Measurements from ENCODE around the gene MMD. TPM values are rescaled to one million over a fixed set of nuclear protein-coding genes. Genes with fewer than 3 reads are reported as not detected.

The MMD gene
- total and polyA plus RNA-seq, 2 of the 13 experiments (the other 11 are each of a cell fraction or from before 2014, with no cell fraction given) = 121 to 225 TPM

DNA sequence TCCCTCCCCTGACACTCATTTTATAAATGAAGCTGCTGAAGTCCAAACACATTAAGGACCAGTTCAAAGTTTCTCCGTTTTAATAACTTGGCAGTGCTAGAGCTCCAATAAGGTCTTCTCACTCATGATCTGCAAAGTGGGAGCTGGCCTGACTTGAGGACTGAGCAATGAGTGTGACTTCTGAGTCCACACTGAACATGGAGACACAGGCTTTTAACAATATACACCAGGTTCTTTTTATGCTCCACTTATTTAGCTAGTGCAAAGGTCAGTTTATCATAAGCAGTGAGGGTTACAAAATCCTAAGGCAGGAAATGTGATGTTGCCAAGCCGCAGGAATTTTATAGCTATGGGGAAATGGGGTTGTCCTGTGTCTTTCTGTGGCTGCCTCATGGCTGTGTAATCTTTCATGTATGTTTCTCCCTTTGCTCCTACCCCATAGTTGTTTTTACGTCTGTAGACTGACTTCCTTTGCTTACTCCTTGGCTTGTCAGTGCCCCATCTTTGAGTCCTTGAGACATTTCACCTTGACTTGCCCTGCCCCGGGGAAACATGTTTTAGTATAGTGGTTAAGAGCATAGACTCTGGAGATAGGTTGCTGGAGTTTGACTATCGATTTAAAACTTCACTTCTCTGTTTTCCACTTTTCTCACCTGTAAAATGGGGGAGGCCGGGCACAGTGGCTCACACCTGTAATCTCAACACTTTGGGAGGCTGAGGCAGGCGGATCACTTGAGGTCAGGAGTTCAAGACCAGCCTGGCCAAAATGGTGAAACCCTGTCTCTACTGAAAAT lies 12.2 kb upstream of the MMD start (continued):
- TF ChIP-seq, protein P1, sequence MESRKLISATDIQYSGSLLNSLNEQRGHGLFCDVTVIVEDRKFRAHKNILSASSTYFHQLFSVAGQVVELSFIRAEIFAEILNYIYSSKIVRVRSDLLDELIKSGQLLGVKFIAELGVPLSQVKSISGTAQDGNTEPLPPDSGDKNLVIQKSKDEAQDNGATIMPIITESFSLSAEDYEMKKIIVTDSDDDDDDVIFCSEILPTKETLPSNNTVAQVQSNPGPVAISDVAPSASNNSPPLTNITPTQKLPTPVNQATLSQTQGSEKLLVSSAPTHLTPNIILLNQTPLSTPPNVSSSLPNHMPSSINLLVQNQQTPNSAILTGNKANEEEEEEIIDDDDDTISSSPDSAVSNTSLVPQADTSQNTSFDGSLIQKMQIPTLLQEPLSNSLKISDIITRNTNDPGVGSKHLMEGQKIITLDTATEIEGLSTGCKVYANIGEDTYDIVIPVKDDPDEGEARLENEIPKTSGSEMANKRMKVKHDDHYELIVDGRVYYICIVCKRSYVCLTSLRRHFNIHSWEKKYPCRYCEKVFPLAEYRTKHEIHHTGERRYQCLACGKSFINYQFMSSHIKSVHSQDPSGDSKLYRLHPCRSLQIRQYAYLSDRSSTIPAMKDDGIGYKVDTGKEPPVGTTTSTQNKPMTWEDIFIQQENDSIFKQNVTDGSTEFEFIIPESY (CRISPR knock-in tag; IDR thresholded peaks at IDR 0.05) = no peak
- TF ChIP-seq, protein P2, sequence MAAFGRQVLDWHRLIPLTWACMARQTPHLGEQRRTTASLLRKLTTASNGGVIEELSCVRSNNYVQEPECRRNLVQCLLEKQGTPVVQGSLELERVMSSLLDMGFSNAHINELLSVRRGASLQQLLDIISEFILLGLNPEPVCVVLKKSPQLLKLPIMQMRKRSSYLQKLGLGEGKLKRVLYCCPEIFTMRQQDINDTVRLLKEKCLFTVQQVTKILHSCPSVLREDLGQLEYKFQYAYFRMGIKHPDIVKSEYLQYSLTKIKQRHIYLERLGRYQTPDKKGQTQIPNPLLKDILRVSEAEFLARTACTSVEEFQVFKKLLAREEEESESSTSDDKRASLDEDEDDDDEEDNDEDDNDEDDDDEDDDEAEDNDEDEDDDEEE (CRISPR knock-in tag; IDR thresholded peaks at IDR 0.05) = no peak
- no peak for TF ChIP-seq ZNF570 (CRISPR knock-in tag; IDR thresholded peaks at IDR 0.05; ENCODE audit: borderline replicate concordance)
- TF ChIP-seq, protein P3, sequence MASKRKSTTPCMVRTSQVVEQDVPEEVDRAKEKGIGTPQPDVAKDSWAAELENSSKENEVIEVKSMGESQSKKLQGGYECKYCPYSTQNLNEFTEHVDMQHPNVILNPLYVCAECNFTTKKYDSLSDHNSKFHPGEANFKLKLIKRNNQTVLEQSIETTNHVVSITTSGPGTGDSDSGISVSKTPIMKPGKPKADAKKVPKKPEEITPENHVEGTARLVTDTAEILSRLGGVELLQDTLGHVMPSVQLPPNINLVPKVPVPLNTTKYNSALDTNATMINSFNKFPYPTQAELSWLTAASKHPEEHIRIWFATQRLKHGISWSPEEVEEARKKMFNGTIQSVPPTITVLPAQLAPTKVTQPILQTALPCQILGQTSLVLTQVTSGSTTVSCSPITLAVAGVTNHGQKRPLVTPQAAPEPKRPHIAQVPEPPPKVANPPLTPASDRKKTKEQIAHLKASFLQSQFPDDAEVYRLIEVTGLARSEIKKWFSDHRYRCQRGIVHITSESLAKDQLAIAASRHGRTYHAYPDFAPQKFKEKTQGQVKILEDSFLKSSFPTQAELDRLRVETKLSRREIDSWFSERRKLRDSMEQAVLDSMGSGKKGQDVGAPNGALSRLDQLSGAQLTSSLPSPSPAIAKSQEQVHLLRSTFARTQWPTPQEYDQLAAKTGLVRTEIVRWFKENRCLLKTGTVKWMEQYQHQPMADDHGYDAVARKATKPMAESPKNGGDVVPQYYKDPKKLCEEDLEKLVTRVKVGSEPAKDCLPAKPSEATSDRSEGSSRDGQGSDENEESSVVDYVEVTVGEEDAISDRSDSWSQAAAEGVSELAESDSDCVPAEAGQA (IDR thresholded peaks at IDR 0.05; ENCODE audit: low read depth) = no peak
- TF ChIP-seq, protein P3 (CRISPR knock-in tag; IDR thresholded peaks at IDR 0.05; ENCODE audit: borderline replicate concordance) = no peak
- TF ChIP-seq ZNF20 (CRISPR knock-in tag; IDR thresholded peaks at IDR 0.05) = peak; percentile 54; the same call in 1 of the 2 replicates
- TF ChIP-seq ZNF501 (CRISPR knock-in tag; IDR thresholded peaks at IDR 0.05) = peak; percentile 20; the same call in 1 of the 2 replicates
- TF ChIP-seq ZMYM3 (CRISPR knock-in tag; IDR thresholded peaks at IDR 0.05) = no peak; the same call in 1 of the 2 replicates
- no peak for TF ChIP-seq ZNF674 (CRISPR knock-in tag; IDR thresholded peaks at IDR 0.05; ENCODE audit: low read depth)
- no peak for TF ChIP-seq ZNF781 (CRISPR knock-in tag; IDR thresholded peaks at IDR 0.05; ENCODE audit: borderline replicate concordance, not compliant biosample characterization)
- no peak for TF ChIP-seq ZNF713 (CRISPR knock-in tag; IDR thresholded peaks at IDR 0.05)
- no peak for TF ChIP-seq ATM (IDR thresholded peaks at IDR 0.05; ENCODE audit: borderline replicate concordance)
- TF ChIP-seq, protein P4, sequence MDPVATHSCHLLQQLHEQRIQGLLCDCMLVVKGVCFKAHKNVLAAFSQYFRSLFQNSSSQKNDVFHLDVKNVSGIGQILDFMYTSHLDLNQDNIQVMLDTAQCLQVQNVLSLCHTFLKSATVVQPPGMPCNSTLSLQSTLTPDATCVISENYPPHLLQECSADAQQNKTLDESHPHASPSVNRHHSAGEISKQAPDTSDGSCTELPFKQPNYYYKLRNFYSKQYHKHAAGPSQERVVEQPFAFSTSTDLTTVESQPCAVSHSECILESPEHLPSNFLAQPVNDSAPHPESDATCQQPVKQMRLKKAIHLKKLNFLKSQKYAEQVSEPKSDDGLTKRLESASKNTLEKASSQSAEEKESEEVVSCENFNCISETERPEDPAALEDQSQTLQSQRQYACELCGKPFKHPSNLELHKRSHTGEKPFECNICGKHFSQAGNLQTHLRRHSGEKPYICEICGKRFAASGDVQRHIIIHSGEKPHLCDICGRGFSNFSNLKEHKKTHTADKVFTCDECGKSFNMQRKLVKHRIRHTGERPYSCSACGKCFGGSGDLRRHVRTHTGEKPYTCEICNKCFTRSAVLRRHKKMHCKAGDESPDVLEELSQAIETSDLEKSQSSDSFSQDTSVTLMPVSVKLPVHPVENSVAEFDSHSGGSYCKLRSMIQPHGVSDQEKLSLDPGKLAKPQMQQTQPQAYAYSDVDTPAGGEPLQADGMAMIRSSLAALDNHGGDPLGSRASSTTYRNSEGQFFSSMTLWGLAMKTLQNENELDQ (CRISPR knock-in tag; IDR thresholded peaks at IDR 0.05; ENCODE audit: borderline replicate concordance) = no peak; the same call in 1 of the 2 replicates
- no peak for TF ChIP-seq ZNF235 (CRISPR knock-in tag; IDR thresholded peaks at IDR 0.05; ENCODE audit: borderline replicate concordance)
- no peak for TF ChIP-seq ZNF468 (CRISPR knock-in tag; IDR thresholded peaks at IDR 0.05)
- peak; percentile 93 for TF ChIP-seq NCOA2 (CRISPR knock-in tag; IDR thresholded peaks at IDR 0.05)
- TF ChIP-seq ZNF83 (CRISPR knock-in tag; IDR thresholded peaks at IDR 0.05; ENCODE audit: borderline replicate concordance) = no peak
- no peak for TF ChIP-seq TCF7L2 (IDR thresholded peaks at IDR 0.05; ENCODE audit: low read depth, low read length)
